GM12801 (cell line): ENCODE results near the gene TRAP1.

Experiments
- TF ChIP-seq, protein P1 (sequence below): IDR thresholded peaks from one replicate; pipeline ENCODE4 v1.5.1; 2011; ENCODE audit warnings: control low read depth; ENCODE audit not compliant: insufficient read length; ENCODE audit errors: extremely low read depth

Gene TRAP1

DNA sequence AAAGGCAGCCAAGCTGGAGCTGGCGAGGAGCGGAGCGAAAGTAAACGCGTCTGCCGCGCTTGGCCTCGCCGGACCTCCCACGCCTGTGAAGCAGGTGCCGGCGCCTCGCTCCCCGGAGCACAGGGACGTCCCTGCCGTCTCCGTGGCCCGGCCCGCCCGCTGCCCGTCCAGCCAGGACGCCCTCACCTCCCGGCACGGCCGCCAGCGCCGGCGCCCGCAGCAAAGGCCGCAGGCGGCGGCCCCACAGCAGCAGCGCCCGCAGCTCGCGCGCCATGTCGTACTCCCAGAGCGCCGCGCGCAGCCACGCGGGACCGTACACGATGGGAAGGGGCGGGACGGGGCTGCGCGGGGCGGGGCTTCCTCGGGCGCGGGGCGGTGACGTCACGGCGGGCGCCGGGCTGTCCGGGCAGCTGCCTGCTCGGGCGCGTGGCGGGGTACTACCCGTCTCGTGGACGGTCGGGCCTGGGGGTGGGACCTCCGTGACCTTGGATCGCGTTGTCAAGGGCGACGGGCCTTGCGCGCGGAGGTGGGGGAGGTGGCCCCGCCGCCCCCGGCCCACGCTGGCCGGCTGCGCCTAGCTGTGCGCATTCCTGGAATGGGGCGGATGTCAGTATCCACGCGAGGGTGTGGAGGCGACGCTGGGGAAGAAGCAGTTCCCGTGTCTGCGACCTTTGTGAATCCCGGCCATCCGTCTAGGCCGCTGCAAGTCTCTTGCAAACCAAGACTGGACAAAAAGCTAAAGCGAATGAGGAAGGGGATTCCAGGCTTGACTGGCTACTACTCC is at the start of gene TRAP1:
Gene TRAP1 (minus strand): TSS at position 290 of the 784 bp plus-strand sequence. CDS start 16 bp downstream, at position 274.
- TF ChIP-seq, protein P1, sequence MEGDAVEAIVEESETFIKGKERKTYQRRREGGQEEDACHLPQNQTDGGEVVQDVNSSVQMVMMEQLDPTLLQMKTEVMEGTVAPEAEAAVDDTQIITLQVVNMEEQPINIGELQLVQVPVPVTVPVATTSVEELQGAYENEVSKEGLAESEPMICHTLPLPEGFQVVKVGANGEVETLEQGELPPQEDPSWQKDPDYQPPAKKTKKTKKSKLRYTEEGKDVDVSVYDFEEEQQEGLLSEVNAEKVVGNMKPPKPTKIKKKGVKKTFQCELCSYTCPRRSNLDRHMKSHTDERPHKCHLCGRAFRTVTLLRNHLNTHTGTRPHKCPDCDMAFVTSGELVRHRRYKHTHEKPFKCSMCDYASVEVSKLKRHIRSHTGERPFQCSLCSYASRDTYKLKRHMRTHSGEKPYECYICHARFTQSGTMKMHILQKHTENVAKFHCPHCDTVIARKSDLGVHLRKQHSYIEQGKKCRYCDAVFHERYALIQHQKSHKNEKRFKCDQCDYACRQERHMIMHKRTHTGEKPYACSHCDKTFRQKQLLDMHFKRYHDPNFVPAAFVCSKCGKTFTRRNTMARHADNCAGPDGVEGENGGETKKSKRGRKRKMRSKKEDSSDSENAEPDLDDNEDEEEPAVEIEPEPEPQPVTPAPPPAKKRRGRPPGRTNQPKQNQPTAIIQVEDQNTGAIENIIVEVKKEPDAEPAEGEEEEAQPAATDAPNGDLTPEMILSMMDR: no peak

DNA sequence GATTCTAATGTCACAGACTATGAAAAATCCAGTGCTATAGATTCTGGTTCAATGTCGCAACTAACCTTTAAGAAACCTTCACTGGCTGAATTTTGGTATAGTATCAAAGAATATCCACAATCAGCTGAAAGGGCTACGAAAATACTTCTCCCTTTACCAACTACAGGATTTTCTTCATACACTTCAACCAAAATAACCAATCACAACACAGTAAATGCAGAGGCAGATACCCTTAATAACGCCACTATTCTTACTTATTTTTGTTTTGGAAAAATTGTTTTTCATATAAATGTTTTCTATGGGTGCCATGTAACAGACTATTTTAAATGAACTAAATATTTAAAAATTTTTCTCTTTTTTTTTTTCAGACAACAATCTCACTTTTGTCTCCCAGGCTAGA is 48.9 kb upstream of the TRAP1 start:
- TF ChIP-seq, protein P1: no peak

DNA sequence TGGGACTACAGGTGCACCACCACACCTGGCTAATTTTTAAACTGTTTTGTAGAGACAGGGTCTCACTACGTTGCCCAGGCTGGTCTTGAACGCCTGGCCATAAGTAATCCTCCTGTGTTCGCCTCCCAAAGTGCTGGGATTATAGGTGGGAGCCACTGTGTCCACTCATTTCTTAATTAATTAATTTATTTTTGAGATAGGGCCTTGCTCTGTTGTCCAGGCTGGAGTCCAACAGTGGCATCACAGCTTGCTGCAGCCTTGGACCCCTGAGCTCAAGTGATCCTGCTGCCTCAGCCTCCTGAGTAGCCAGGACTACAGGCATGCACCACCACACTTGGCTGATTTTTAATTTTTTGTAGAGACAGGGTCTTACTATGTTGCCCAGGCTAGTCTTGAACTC is 47.1 kb upstream of the TRAP1 start:
- TF ChIP-seq, protein P1: no peak

- TF ChIP-seq, protein P1: no peak
These were observed 44.9 kb upstream of the TRAP1 start for GRCh38 chr16:3762107-3762750.

DNA sequence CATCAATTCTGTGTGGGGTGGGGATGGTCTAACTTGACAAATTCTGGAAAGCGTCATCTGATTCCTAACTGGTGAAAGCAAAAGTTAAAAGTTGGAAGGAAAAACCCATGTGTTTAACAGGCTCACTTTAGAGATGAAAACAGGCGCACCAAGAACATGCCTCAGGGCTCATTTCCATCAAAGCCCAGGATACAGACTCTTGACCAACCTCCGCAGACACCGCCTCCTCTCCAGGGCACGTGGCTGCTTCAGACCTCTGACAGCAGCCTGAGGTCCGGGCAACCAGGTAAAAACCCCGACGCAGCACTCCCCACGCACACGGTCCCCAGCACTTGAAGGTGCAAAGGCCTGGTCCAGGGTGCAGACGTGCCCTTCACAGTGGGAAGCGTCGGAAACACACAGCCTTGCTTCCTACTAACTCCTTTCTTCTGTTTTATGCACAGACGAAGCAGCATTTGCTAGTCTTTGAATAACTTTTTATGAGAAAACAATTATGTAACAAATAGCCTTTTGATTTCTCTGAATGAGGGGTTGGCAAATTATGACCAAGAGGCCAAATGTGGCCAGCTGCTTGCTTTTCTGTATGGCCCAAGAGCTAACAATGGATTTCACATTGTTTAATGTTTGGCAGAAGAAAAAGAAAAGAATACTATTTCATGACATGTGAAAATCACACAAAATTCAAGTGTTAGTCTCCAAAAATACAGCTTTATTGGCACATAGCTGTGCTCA is 44.2 kb upstream of the TRAP1 start:
- TF ChIP-seq, protein P1: no peak

DNA sequence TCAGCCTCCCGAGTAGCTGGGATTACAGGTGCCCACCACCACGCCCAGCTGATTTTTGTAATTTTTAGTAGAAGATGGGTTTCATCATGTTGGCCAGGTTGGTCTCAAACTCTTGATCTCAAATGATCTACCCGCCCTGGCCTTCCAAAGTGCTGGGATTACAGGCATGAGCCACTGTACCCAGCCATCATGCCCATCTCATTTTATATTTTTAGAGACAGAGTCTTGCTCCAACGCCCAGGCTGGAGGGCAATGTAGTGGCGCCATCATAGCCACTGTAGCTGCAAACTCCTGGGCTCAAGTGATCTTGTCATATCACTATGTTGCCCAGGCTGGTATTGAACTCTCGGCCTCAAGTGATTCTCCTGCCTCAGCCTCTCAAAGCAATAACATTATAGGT is 43.2 kb upstream of the TRAP1 start:
- TF ChIP-seq, protein P1: no peak

GRCh38 chr16:3759736-3760135 is 42.4 kb upstream of the TRAP1 start:
- TF ChIP-seq, protein P1: no peak
